Neural cell (in vitro differentiated cells): ENCODE measurements around the gene SLC39A2. TPM values are rescaled to one million over a fixed set of nuclear protein-coding genes. Genes with fewer than 3 reads are reported as not detected.
"Not testable (repeated sequence)": the region's sequence is repeated elsewhere in the genome, so short reads cannot be mapped to it uniquely, and the experiment has no call there.

Experiments
- H2AFZ ChIP-seq: fragments of 200-600, 300-800 bp; sonication (generic), shearing (Covaris generic); 2 replicates; pipeline ENCODE4 v1.6.0; 2014; ENCODE audit warnings: low read depth, mild to moderate bottlenecking, antibody characterized with exemption, low read length, moderate library complexity
- H3F3A ChIP-seq: fragments of 200-600 bp; shearing (Covaris generic); 2 replicates; pipeline ENCODE4 v1.6.1; 2016; ENCODE audit warnings: mild to moderate bottlenecking, moderate library complexity, mixed read lengths, antibody characterized with exemption, low read length; ENCODE audit not compliant: insufficient read depth, poor library complexity, severe bottlenecking
- H3K27ac ChIP-seq: fragments of 200-600, 300-800 bp; sonication (generic), shearing (Covaris generic); 2 replicates; pipeline ENCODE4 v1.5.1; 2014; ENCODE audit warnings: mild to moderate bottlenecking, low read length, moderate library complexity
- H3K27me3 ChIP-seq: fragments of 300-800, 200-600 bp; sonication (generic), shearing (Covaris generic); 2 replicates; pipeline ENCODE4 v1.6.0; 2014; ENCODE audit warnings: mild to moderate bottlenecking, low read depth, low read length, moderate library complexity; ENCODE audit not compliant: insufficient read depth
- H3K36me3 ChIP-seq: fragments of 300-800, 200-600 bp; sonication (generic), shearing (Covaris generic); 2 replicates; pipeline ENCODE4 v1.5.1; 2014; ENCODE audit warnings: mild to moderate bottlenecking, antibody characterized with exemption, low read length, moderate library complexity; ENCODE audit not compliant: insufficient read depth
- H3K4me2 ChIP-seq: fragments of 300-800, 200-600 bp; sonication (generic), shearing (Covaris generic); 2 replicates; pipeline ENCODE4 v1.6.0; 2014; ENCODE audit warnings: mild to moderate bottlenecking, low read length
- H3K4me3 ChIP-seq: fragments of 300-800, 200-600 bp; sonication (generic), shearing (Covaris generic); 2 replicates; pipeline ENCODE4 v1.5.1; 2014; ENCODE audit warnings: mild to moderate bottlenecking, low read length, moderate library complexity
- H3K79me2 ChIP-seq: fragments of 200-600 bp; shearing (Covaris generic); replicated peaks from 2 replicates; pipeline ENCODE4 v1.6.0; 2014; ENCODE audit warnings: mild to moderate bottlenecking, low read length, moderate library complexity; ENCODE audit not compliant: insufficient read depth
- H3K9ac ChIP-seq: fragments of 300-800, 200-600 bp; sonication (generic), shearing (Covaris generic); 2 replicates; pipeline ENCODE4 v1.6.1; 2016; ENCODE audit warnings: mild to moderate bottlenecking, low read length, mixed read lengths
- H3K9me2 ChIP-seq: fragments of 200-600 bp; shearing (Covaris generic); 2 replicates; pipeline ENCODE4 v1.6.1; 2016; ENCODE audit warnings: mild to moderate bottlenecking, low read length, mixed read lengths; ENCODE audit not compliant: insufficient read depth
- H3K9me3 ChIP-seq: fragments of 200-600, 300-800 bp; sonication (generic), shearing (Covaris generic); 2 replicates; pipeline ENCODE4 v1.6.1; 2016; ENCODE audit warnings: mild to moderate bottlenecking, mixed run types, low read length, moderate library complexity, mixed read lengths
- H4K20me1 ChIP-seq: fragments of 200-600 bp; shearing (Covaris generic); 2 replicates; pipeline ENCODE4 v1.6.1; 2016; ENCODE audit warnings: mild to moderate bottlenecking, mixed run types; ENCODE audit not compliant: insufficient read depth
- EP300 ChIP-seq: fragments of 450-650 bp; conservative IDR thresholded peaks from 2 replicates; pipeline ENCODE4 v1.6.1; 2014; ENCODE audit warnings: antibody characterized with exemption, mild to moderate bottlenecking, moderate library complexity; ENCODE audit not compliant: poor library complexity, severe bottlenecking
- MXI1 ChIP-seq: fragments of 450-650 bp; conservative IDR thresholded peaks from 2 replicates; pipeline ENCODE4 v1.6.1; 2014; ENCODE audit warnings: antibody characterized with exemption, mild to moderate bottlenecking; ENCODE audit not compliant: poor library complexity, severe bottlenecking
- POLR2AphosphoS5 ChIP-seq: IDR thresholded peaks from 2 replicates; pipeline ENCODE4 v1.6.1; 2012
- RAD21 ChIP-seq: fragments of 450-650 bp; conservative IDR thresholded peaks from 2 replicates; pipeline ENCODE4 v1.6.1; 2014; ENCODE audit warnings: antibody characterized with exemption, mild to moderate bottlenecking, moderate library complexity
- REST ChIP-seq: IDR thresholded peaks from 2 replicates; pipeline ENCODE4 v1.6.1; 2012; ENCODE audit warnings: borderline replicate concordance
- SMC3 ChIP-seq: fragments of 450-650 bp; conservative IDR thresholded peaks from 2 replicates; pipeline ENCODE4 v1.6.1; 2014; ENCODE audit warnings: antibody characterized with exemption, mild to moderate bottlenecking, moderate library complexity; ENCODE audit not compliant: poor library complexity
- TAF1 ChIP-seq: IDR thresholded peaks from 2 replicates; pipeline ENCODE4 v1.6.1; 2012; ENCODE audit warnings: low read depth
- polyA plus RNA-seq: library from polyadenylated mRNA; depleted of rRNA; stranded (reverse); fragments of >200 nt; gene quantifications from 2 replicates; pipeline ENCODE4 v1.2.3, GENCODE V29; 2014
- TF ChIP-seq, protein P1 (sequence below): fragments of 450-650 bp; IDR thresholded peaks from 2 replicates; pipeline ENCODE4 v1.5.1; 2014; ENCODE audit warnings: antibody characterized with exemption, mild to moderate bottlenecking, moderate library complexity; ENCODE audit not compliant: poor library complexity, severe bottlenecking

The SLC39A2 gene
- polyA plus RNA-seq, 1 donor from 2014 or later, result not detected

DNA sequence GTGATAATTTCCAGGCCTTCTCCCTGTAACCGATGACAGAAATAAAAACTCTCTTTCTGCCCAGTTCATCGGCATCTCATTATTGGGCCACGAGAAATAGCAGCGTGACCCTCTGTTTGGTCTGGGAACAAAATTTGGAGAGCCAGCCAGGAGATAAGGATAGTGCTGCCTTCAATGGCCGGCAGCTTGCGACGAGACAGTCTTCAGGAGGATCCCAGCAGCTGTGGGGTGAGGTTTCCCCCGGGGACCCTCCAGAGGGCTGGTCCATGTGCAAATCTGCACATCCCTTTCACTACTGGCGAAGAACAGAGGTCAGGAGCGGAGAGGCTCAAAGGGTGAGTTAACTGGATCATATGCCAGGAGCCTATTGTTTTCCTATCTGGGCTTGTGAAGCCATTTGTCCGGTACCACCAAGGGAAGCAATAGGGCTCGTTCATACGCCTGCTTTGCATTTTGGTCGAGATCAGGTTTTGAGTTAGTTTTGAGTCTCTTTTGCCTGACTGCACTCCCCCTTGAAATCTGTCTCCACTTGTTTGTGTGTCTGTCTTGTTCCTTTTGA is 4.8 kb downstream of the SLC39A2 start:
- TF ChIP-seq POLR2AphosphoS5 (no peak), EP300 (no peak), TAF1 (no peak), RAD21 (no peak), SMC3 (no peak), MXI1 (no peak), REST (no peak)
- TF ChIP-seq, protein P1, sequence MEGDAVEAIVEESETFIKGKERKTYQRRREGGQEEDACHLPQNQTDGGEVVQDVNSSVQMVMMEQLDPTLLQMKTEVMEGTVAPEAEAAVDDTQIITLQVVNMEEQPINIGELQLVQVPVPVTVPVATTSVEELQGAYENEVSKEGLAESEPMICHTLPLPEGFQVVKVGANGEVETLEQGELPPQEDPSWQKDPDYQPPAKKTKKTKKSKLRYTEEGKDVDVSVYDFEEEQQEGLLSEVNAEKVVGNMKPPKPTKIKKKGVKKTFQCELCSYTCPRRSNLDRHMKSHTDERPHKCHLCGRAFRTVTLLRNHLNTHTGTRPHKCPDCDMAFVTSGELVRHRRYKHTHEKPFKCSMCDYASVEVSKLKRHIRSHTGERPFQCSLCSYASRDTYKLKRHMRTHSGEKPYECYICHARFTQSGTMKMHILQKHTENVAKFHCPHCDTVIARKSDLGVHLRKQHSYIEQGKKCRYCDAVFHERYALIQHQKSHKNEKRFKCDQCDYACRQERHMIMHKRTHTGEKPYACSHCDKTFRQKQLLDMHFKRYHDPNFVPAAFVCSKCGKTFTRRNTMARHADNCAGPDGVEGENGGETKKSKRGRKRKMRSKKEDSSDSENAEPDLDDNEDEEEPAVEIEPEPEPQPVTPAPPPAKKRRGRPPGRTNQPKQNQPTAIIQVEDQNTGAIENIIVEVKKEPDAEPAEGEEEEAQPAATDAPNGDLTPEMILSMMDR, result no peak
- Histone ChIP-seq H3K9me2 (no peaks in the 10 kb centered on the region), H3K4me3 (no peak overlapping the region), H3K27me3 (no peaks in the 10 kb centered on the region), H3K79me2 (no peaks in the 10 kb centered on the region), H3K9ac (no peak overlapping the region), H3K27ac (no peak overlapping the region), H4K20me1 (no peaks in the 10 kb centered on the region), H2AFZ (no peak overlapping the region), H3K4me2 (no peak overlapping the region), H3K9me3 (no peaks in the 10 kb centered on the region), H3F3A (no peaks in the 10 kb centered on the region), H3K36me3 (no peaks in the 10 kb centered on the region)

GRCh38 chr14:21009721-21010120 is 10.6 kb downstream of the SLC39A2 start:
- H3K9ac ChIP-seq, H3K9me2 ChIP-seq, H3K36me3 ChIP-seq, H3K4me2 ChIP-seq, H3K4me3 ChIP-seq, H3K9me3 ChIP-seq, H3K79me2 ChIP-seq, H4K20me1 ChIP-seq, H2AFZ ChIP-seq, H3F3A ChIP-seq, H3K27ac ChIP-seq, H3K27me3 ChIP-seq: not testable (repeated sequence)

- Histone ChIP-seq H3K9me2 (no peaks in the 10 kb centered on the region), H2AFZ (no peak overlapping the region), H3K27ac (no peak overlapping the region), H3K9me3 (no peaks in the 10 kb centered on the region), H3K79me2 (no peaks in the 10 kb centered on the region), H4K20me1 (no peaks in the 10 kb centered on the region), H3F3A (no peaks in the 10 kb centered on the region), H3K27me3 (no peaks in the 10 kb centered on the region), H3K36me3 (no peaks in the 10 kb centered on the region), H3K4me3 (no peak overlapping the region), H3K4me2 (no peak overlapping the region), H3K9ac (no peak overlapping the region)
- TF ChIP-seq POLR2AphosphoS5, result no peak
- TF ChIP-seq EP300, result no peak
Observed at GRCh38 chr14:21011136-21011535, 12.0 kb downstream of the SLC39A2 start.
